SU-DHL-6 (cell line): ENCODE data around the gene ABCF1.

Source experiments
- H2AFZ ChIP-seq: fragments of 200-600 bp; sonication (generic); 2 replicates; pipeline ENCODE4 v1.6.1; 2014; ENCODE audit warnings: low read depth, mild to moderate bottlenecking, moderate library complexity, mixed read lengths, antibody characterized with exemption, low read length; ENCODE audit not compliant: severe bottlenecking
- H3F3A ChIP-seq: fragments of 200-600 bp; shearing (Covaris generic); 2 replicates; pipeline ENCODE4 v1.6.0; 2016; ENCODE audit warnings: antibody characterized with exemption, mild to moderate bottlenecking; ENCODE audit not compliant: insufficient read depth
- H3K27ac ChIP-seq: fragments of 200-600 bp; sonication (generic); 2 replicates; pipeline ENCODE4 v1.5.1; 2016; ENCODE audit warnings: low read depth, mild to moderate bottlenecking, low read length, moderate library complexity, mixed read lengths
- H3K27me3 ChIP-seq: fragments of 200-600 bp; sonication (generic), shearing (Covaris generic); 2 replicates; pipeline ENCODE4 v1.6.0; 2014; ENCODE audit warnings: mild to moderate bottlenecking, low read length
- H3K36me3 ChIP-seq: fragments of 200-600 bp; sonication (generic); 2 replicates; pipeline ENCODE4 v1.6.1; 2014; ENCODE audit warnings: mild to moderate bottlenecking, low read length, mixed read lengths
- H3K4me2 ChIP-seq: fragments of 300-600, 200-600 bp; shearing (Covaris generic), sonication (generic); 2 replicates; pipeline ENCODE4 v1.6.0; 2014; ENCODE audit warnings: low read length, low read depth, mild to moderate bottlenecking; ENCODE audit not compliant: poor library complexity, severe bottlenecking
- H3K4me3 ChIP-seq: fragments of 200-600 bp; sonication (generic); 2 replicates; pipeline ENCODE4 v1.5.1; 2014; ENCODE audit warnings: antibody characterized with exemption, low read length, mild to moderate bottlenecking, mixed read lengths; ENCODE audit not compliant: insufficient read depth, poor library complexity, severe bottlenecking
- H3K79me2 ChIP-seq: fragments of 200-600 bp; sonication (generic); 2 replicates; pipeline ENCODE4 v1.6.1; 2014; ENCODE audit warnings: mild to moderate bottlenecking, low read length, moderate library complexity; ENCODE audit not compliant: insufficient read depth
- H3K9ac ChIP-seq: fragments of 200-600 bp; sonication (generic); 2 replicates; pipeline ENCODE4 v1.7.0; 2014; ENCODE audit warnings: mild to moderate bottlenecking, low read length
- H3K9me2 ChIP-seq: fragments of 200-600 bp; sonication (generic); replicated peaks from 2 replicates; pipeline ENCODE4 v1.6.1; 2014; ENCODE audit warnings: low read length; ENCODE audit not compliant: insufficient read depth
- H3K9me3 ChIP-seq: fragments of 200-600 bp; sonication (generic); 2 replicates; pipeline ENCODE4 v1.6.1; 2014; ENCODE audit warnings: low read length, mixed read lengths; ENCODE audit not compliant: insufficient read depth
- H4K20me1 ChIP-seq: fragments of 200-600 bp; sonication (generic); 2 replicates; pipeline ENCODE4 v1.6.1; 2014; ENCODE audit warnings: low read depth, mild to moderate bottlenecking, antibody characterized with exemption, low read length, moderate library complexity, mixed read lengths
- EZH2phosphoT487 ChIP-seq: fragments of 200-600 bp; sonication (generic), shearing (Covaris generic); conservative IDR thresholded peaks from 2 replicates; pipeline ENCODE4 v1.6.1; 2018; ENCODE audit warnings: mild to moderate bottlenecking, antibody characterized with exemption, low read length, moderate library complexity, mixed read lengths

Gene ABCF1

DNA sequence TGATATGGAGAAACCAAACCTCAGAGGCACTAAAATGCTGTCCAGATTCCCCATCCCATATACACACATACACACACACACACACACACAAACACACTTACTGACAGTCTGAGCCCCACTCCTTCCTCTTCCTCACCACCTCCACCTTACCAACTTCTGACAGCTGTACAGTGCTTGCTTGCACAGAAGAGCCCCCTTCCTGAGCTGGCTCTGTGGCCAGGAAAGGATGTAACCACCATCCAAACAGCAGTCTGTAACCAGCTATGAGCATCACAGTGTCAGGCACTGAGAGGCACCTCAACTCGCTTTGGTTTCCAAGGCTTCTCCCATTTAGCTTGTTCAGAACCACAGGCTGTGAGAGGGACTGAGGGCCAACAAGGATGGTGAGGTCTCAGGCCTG lies 69.8 kb downstream of the ABCF1 start:
- no peaks in the 10 kb centered on the region for H3K36me3 ChIP-seq

More for the DNA sequence above, 69.8 kb downstream of the ABCF1 start:
- no peaks in the 10 kb centered on the region for H3K9me3 ChIP-seq
- no peaks in the 10 kb centered on the region for H3K27me3 ChIP-seq
- H3K27ac ChIP-seq = no peak overlapping the region
- H3K4me2 ChIP-seq = no peak overlapping the region
- peaks cover 5% of the 10 kb centered on the region for H3K79me2 ChIP-seq
- no peak overlapping the region for H2AFZ ChIP-seq
- H3F3A ChIP-seq = no peaks in the 10 kb centered on the region
- H3K4me3 ChIP-seq = no peak overlapping the region
- H3K9me2 ChIP-seq = no peaks in the 10 kb centered on the region
- no peaks in the 10 kb centered on the region; the same call in 1 of the 2 replicates for H4K20me1 ChIP-seq
- no peak for TF ChIP-seq EZH2phosphoT487
- H3K9ac ChIP-seq = no peak overlapping the region
